Stimulated activated CD8-positive, alpha-beta memory T cell treated with anti-CD3 and anti-CD28 coated beads, Interleukin-7, amount 100 ng/mL, for 48 hours (primary cell): ENCODE data around the gene COLEC11.
"Not testable (repeated sequence)": the region's sequence is repeated elsewhere in the genome, so short reads cannot be mapped to it uniquely, and the experiment has no call there.

Experiments
- DNase-seq, 2 donors: peaks; one replicate each; pipeline ENCODE4 v3.0.0-alpha.2; 2020; ENCODE audit warnings: low read depth in 1 of 2; ENCODE audit errors: extremely low read depth in 1 of 2

Gene COLEC11

DNA sequence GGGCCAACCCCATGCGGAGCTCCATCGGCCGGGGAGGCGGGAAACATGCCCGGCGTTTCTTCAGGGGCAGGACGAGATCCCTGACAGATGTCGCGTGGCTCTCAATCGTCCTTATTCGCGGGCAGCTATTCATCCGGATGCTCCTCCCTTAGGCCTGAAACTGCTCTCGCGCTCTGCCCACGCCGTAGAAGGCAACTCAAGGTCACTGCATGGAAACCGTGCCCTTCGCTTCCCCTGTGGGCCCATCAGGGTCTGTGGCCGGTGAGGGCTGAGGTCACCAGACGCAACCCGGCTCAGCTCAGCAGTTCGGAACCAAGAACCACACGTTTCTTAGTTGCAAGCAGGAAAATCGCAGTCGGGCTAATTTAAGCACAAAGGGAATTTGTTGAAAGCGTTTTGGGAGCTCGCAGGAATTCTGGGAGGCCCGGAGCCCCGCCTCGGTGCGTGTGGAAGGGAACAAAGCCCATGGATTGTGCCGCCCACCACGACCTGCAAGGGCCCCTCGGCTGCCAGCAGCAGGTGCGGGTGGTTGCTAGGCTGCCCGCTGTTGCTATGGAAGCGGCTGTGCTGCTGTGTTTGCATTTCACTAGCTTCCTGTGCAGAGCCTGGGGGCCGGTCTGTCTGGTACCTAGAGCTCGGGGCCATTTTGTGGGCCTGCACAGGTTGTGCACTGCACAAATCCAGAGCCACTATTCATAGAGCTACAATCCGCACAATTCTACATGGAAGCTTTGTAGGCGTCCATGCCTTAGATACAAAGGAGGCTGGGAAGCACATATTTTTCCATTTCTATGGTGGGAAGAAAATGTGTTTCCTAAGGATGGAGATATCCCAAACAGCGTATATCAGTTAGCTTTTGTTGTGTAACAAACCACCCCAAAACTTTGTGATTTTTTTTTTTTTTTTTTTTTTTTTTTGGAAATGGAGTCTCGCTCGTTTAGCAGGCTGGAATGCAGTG, 57.1 kb downstream of the COLEC11 start:
- peak; percentile 45 to 58 for DNase-seq

DNA sequence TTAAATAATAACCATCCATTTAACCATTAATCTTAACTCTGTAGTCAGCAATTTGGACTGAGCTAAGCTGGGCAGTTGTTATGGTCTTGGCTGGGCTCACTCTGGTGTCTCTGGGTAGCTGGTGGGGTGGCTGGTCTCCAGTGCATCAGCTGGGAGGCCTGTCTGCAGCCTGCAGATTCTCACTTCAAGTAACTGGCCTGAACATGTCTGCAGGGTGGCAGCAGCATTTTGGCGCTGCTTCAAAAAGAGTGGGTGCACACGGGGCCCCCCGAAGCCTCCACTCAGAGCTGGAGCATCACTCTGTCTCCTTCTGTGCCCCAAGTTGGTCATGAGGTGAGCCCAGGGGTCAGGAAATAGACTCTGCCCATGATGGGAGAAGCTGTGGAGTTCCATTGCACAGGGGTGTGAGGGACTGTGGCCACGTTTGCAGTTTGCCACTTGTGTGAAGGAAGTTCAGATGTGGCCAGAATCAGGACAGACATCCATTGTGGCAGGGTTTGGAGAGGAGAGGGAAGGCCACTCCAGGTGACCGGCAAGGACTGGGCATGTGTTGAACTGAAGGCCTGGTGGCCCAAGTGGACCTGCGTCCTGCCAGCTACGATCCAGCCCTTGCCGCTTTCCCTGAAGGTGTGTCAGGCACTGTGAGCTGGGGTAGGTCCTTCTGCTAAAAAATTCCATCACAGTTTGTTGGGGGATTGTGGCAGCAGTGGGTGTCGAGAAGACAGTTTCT, 58.1 kb downstream of the COLEC11 start:
- DNase-seq: no peak

DNA sequence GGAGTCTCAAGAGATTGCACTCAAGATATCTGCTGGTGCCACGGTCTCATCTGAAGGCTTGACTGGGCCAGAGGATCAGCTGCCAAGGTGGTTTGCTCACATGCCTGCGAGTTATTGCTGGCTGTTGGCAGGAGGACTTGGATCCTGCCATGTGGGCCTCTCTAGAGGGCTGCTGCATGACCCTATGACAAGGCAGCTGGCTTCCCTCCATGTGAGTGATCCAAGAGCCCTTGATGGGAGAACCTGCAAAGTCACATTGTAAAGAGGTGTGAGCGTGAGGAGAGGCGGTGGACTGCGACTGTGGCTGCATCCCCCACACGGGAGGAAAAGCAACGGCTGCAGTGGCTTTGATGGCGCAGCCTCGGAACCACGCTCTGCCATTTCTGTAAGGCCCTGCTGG, 59.1 kb downstream of the COLEC11 start:
- no peak for DNase-seq

DNA sequence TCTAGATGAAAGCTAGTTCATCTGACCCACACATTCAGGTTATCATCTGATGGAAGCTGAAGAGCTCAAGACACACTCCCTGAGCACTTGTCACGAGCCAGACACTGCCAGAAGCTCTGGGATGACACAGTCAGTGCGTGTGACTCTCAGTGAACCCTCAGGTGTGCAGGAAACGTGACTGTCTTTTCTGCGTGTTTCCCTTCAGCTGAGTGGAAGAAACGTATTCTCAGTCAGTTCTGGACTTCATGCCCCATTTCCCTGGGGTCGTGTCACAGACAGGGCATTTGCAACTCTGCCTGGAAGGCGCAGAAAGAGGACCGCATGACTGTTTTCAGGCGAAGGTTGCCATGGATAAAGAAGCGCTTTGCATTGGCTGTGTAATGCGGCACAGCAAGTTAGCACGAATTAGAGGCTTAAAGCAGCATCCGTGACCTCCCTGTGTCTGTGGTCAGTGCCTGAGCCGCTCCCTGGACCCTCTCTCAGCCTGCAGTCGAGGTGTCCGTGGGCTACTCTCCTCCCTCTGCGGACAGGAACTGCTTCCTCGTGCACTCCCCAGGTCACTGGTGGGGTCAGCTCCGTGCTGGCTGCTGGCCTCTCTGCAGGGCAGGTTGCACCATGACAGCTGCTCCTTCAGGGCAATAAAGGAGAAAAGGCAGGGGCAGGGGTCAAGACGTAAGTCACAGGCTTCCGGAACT, 59.8 kb downstream of the COLEC11 start:
- no peak for DNase-seq

GRCh38 chr2:3655871-3656761, 61.2 kb downstream of the COLEC11 start:
- no peak for DNase-seq

- DNase-seq: no peak
Observed at GRCh38 chr2:3656762-3657721, 62.1 kb downstream of the COLEC11 start.

- no peak for DNase-seq
Observed at GRCh38 chr2:3657881-3658280, 63.0 kb downstream of the COLEC11 start, which contains the start of gene ALLC. Gene ALLC, plus strand, starts transcription at chr2:3658200. Its CDS starts 12,958 bp downstream, at chr2:3671158.

GRCh38 chr2:3659447-3660432, 64.8 kb downstream of the COLEC11 start:
- no peak for DNase-seq

DNA sequence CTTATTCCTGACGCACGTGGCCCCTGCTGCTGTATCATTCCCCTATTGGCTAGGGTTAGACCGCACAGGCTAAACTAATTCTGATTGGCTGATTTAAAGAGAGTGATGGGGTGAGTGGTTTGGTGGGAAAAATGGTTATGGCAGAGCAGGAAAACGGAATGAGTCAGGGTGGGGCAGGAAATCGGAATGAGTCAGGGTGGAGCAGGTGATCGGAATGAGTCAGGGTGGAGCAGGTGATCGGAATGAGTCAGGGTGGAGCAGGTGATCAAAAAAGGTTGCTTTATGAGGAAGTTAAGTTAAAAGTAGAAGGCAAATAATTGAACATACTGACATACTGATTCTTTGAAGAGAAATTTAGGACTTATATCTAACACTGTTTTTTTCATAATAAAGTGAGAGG, 65.7 kb downstream of the COLEC11 start:
- not testable (repeated sequence) for DNase-seq

GRCh38 chr2:3661149-3661660, 66.3 kb downstream of the COLEC11 start:
- no peak for DNase-seq

- DNase-seq: no peak
Observed at GRCh38 chr2:3662239-3662638, 67.3 kb downstream of the COLEC11 start.

GRCh38 chr2:3664118-3664517, 69.2 kb downstream of the COLEC11 start:
- no peak for DNase-seq

GRCh38 chr2:3664925-3665324, 70.0 kb downstream of the COLEC11 start:
- no peak for DNase-seq

GRCh38 chr2:3665886-3666612, 71.1 kb downstream of the COLEC11 start:
- no peak for DNase-seq

GRCh38 chr2:3666613-3666975, 71.7 kb downstream of the COLEC11 start:
- no peak for DNase-seq

DNA sequence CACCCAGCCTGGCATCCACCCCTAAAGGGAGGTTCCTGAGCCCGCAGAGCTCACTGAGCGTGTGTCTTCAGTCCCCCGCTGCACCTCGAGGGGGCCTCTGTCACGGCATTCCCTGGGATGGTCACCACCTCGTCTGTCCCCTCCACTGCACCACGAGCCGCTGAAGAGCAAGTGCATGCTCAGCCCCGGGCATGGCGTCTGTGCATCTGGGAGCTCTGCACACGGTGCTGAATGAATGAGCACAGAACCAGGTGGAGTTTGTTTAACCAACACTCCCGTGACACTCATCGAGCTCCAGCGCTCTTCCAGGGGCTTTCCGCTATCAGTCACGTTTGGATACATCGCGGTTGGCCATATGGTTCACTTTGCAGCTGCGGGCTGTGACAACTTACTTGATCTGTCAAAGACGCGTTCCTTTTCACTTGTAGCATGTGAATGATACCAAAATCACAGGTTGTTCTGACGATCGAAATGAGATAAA, 72.3 kb downstream of the COLEC11 start:
- DNase-seq: no peak

- no peak for DNase-seq
Observed at GRCh38 chr2:3669656-3670055, 74.7 kb downstream of the COLEC11 start.
